ENCODE measurements around the gene ADAT1.
"Not testable (repeated sequence)": the region's sequence is repeated elsewhere in the genome, so short reads cannot be mapped to it uniquely, and the experiment has no call there.

Gene ADAT1

DNA sequence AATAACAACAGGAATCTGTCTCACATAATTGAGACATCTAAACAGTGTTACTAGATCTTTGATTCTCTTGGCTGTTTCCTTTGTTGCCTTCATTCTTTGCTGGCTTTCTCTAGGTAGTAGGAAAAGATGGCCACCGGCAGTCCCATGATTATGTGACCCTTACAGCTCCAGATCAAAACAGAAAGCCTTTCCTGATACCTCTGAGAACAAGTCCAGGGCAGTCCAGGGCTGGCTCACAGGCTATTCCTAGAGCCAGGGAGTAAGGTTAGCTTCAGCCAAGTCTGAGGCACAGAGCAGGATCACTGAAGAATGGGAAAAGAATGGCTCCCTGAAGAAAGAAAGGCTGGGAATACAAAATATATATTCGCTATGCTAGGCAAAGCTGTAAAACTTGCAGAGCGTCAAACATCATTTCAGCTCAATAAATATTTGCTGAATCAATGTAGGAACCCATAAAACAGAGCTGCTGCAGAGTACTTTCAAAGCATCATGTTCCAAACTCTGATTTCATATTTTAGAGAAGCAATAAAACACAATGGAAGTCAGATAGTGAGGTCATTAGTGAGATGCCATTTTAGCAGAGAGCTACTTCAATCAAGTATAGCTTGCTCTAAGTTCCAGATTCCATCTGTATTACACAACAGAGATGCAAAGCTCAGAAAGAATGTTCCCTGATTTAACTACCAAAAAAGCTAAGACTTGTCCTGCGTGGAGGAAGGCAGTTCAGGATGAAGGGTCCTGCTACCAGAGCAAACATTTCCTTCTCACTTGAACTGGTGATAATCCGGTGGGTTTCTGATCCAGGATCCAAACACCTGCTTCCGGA lies 23.4 kb downstream of the ADAT1 start:
- no peak overlapping the region for H3K4me3 Mint-ChIP-seq
- no peak overlapping the region for H3K27ac Mint-ChIP-seq
- peaks cover 66% of the 10 kb centered on the region for H3K36me3 Mint-ChIP-seq (ENCODE audit: low read depth)
- H3K4me1 Mint-ChIP-seq (ENCODE audit: low read depth): peaks cover 10% of the 10 kb centered on the region
- H3K27me3 Mint-ChIP-seq: no peaks in the 10 kb centered on the region
- peaks cover 9% of the 10 kb centered on the region for H3K9me3 Mint-ChIP-seq

DNA sequence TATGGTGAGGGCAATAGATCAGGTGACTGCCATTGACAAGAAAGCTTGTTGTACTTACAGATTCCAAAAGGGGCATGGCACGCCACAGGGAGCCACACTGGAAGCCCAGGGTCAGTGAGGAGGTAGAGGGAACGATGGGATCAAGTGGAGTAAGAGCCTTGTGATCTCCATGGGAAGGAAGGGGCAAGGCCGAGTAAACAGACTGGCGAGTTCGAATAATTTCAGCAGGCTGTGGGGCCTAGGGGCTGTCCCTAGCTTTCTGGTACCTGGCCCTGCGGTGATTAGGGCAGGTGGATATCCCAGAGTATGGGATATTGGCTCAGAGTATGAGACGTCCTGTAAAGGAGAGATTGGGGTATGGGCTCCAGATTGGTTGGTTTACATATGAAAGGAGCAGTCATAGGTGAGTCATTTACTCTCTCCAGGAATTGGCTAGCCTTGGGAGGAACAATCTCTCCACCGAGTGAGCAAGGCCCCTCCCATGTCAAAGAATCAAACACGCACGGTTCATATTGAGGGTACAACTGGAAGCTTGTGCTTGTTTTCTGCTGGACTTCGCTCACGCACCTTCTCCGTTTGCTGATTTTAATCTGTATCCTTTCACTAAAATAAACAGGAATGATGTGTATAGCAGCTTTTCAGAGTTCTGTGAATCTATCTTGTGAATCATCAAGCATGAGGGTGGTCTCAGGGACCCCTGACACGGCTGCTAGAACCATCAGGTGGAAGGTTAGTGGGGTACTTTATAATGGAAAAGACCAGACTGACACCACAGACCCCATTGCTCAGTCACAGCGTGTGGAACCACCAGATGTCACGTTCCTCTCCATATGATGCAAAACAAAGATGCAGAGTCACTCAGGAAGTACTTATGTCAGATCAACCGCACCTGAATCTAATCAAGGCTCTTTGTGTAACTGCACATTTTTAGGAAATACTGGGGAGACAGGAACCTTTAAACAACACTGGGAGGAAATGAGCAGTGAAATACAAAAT lies 29.0 kb downstream of the ADAT1 start:
- H3K27me3 Mint-ChIP-seq: no peaks in the 10 kb centered on the region
- H3K27ac Mint-ChIP-seq: peak overlapping the region; percentile 72
- peak overlapping the region; percentile 3 for H3K4me3 Mint-ChIP-seq
- H3K36me3 Mint-ChIP-seq (ENCODE audit: low read depth): peaks cover 27% of the 10 kb centered on the region
- peaks cover 13% of the 10 kb centered on the region for H3K4me1 Mint-ChIP-seq (ENCODE audit: low read depth)
- H3K9me3 Mint-ChIP-seq: no peaks in the 10 kb centered on the region

DNA sequence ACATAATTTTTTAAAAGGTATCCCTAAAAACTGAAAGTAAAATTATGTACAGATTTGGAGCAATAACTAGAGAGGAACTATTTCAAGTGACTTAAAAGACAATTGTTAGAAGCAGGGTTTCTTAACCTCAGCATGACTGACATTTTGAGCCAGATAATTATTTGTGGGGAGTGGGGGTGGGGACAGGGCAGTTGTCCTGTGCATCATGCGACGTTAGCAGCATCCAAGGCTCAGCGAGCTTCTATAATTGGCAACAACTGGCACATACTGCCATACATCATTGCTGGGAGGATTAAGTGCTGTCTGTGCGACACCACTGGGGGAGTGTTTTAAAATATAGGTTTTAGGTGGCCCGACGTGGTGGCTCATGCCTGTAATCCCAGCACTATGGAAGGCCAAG lies 29.8 kb downstream of the ADAT1 start:
- peaks cover 13% of the 10 kb centered on the region for H3K4me1 Mint-ChIP-seq (ENCODE audit: low read depth)
- no peaks in the 10 kb centered on the region for H3K27me3 Mint-ChIP-seq
- peaks cover 26% of the 10 kb centered on the region for H3K36me3 Mint-ChIP-seq (ENCODE audit: low read depth)
- no peak overlapping the region for H3K27ac Mint-ChIP-seq
- no peaks in the 10 kb centered on the region for H3K9me3 Mint-ChIP-seq
- H3K4me3 Mint-ChIP-seq: no peak overlapping the region

DNA sequence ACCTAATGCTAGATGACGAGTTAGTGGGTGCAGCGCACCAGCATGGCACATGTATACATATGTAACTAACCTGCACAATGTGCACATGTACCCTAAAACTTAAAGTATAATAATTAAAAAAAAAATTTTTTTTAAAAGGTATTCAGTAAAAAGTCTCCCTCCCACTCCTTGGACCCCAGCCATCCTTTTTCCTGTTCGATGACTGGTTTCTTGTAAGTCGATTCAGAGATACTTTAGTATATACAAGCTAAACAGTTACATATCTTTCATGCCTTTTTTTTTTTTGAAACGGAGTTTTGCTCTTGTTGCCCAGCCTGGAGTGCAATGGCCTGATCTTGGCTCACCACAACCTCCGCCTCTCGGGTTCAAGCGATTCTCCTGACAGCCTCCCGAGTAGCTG lies 31.2 kb downstream of the ADAT1 start:
- not testable (repeated sequence) for H3K27ac Mint-ChIP-seq, H3K27me3 Mint-ChIP-seq, H3K4me3 Mint-ChIP-seq, H3K9me3 Mint-ChIP-seq
- peaks cover 13% of the 10 kb centered on the region for H3K4me1 Mint-ChIP-seq (ENCODE audit: low read depth)
- H3K36me3 Mint-ChIP-seq (ENCODE audit: low read depth): peaks cover 14% of the 10 kb centered on the region

DNA sequence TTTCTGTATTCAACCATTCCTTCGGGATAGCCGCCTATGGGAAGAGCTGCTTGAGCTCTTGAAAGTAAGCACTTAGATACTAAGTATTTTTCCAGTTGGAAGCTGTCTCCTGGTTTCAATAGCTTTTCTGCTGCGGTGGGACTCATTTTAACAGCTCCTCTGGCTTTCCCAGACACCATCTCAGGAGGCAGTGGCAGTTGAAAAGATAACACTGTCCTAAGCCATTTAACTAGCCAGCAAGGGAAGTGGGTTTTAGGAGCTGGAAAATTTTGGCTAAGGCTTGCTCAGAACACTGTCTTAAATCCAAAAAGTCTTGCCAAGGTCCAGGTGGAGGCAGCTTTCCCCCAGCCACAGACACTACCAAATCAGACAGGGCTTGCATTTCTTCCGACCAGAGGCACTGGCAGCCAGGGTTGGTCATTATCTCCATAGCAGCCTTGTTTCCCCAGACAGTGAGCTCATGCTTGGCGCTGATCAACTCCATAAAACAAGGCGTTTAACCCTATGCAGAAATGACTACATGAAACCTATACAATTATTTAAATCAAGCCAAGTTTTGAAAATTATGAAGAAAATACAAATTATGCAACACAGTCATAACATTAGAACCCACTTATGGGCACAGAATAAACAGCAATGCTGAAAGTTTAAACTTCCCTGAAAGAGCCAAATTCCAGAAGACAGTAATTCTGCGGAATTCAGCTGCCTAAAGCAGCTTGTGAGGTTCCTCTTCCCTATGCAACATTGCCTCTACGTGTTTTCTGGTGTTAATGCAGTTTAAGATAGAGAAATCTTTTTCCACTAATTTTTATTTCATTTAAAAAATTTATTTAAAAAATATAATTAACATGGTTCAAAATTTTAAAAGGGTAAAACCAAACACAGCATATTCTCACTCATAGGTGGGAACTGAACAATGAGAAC lies 31.9 kb downstream of the ADAT1 start:
- no peaks in the 10 kb centered on the region for H3K27me3 Mint-ChIP-seq
- peaks cover 13% of the 10 kb centered on the region for H3K4me1 Mint-ChIP-seq (ENCODE audit: low read depth)
- no peak overlapping the region for H3K4me3 Mint-ChIP-seq
- peaks cover 11% of the 10 kb centered on the region for H3K36me3 Mint-ChIP-seq (ENCODE audit: low read depth)
- no peaks in the 10 kb centered on the region for H3K9me3 Mint-ChIP-seq
- no peak overlapping the region for H3K27ac Mint-ChIP-seq

DNA sequence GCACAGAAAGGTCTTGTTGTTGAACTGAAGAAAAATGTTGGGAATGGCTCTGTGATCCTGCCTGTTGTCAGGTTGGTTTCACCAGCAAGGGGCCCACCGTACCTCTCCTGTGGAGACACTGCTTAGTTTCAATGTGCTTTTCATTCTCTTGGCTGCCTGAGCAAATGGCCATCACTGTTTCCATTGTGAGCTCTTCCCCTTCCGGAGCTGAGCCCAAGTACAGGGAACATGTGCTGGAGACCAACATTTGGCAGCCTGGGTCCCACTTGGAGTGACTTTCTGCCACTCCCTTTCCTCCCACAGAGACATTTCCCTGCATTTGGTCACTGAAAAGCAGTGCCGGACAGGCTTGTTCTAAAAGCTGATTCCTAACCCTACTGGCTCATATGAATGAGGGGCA lies 33.8 kb downstream of the ADAT1 start:
- no peaks in the 10 kb centered on the region for H3K9me3 Mint-ChIP-seq
- H3K36me3 Mint-ChIP-seq (ENCODE audit: low read depth): peaks cover 5% of the 10 kb centered on the region
- H3K4me1 Mint-ChIP-seq (ENCODE audit: low read depth): peaks cover 13% of the 10 kb centered on the region
- no peak overlapping the region for H3K4me3 Mint-ChIP-seq
- no peak overlapping the region for H3K27ac Mint-ChIP-seq
- no peaks in the 10 kb centered on the region for H3K27me3 Mint-ChIP-seq

DNA sequence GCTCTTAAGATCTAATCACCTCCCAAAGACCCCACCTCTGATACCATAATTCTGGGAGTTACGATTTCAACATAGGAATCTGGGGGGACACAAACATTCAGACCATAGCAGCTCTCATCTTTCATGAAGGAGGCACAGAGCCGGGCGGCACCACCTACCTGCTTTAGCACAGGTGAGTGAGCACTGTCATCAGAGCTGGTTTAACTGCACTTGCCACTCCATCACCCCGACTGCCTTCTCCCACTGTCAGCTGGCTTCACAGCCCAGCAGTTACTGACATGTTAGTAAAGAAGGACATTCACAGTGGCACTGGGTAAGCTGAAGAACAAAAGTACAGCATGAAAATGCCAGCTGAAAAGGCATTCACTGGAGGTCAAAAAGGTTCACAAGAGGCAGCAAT lies 34.4 kb downstream of the ADAT1 start:
- Mint-ChIP-seq H3K9me3 (no peaks in the 10 kb centered on the region), H3K36me3 (ENCODE audit: low read depth) (no peaks in the 10 kb centered on the region), H3K4me1 (ENCODE audit: low read depth) (peaks cover 9% of the 10 kb centered on the region)

DNA sequence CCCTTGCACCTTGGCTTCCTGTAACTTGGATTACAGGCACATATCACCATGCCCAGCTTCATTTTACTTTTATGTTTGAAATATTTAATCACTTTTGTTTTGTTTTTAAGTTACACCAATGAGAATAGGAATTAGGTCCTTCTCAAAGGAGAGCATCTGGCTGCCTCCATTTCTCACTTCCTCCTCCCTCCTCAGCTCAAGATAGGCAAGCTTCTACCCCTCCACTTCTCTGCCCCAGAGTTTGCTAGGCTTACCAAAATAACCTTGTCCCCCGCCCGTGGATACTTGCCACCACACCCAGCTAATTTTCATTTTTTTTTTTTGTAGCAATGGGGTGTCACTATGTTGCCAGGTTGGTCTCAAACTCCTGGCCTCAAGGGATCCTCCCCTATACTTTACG lies 39.0 kb downstream of the ADAT1 start:
- Mint-ChIP-seq H3K27ac (no peak overlapping the region), H3K36me3 (ENCODE audit: low read depth) (peaks cover 11% of the 10 kb centered on the region), H3K27me3 (no peaks in the 10 kb centered on the region), H3K9me3 (no peaks in the 10 kb centered on the region), H3K4me3 (no peak overlapping the region), H3K4me1 (ENCODE audit: low read depth) (peaks cover 16% of the 10 kb centered on the region)

More for the DNA sequence above, 34.4 kb downstream of the ADAT1 start:
- H3K27ac Mint-ChIP-seq: no peak overlapping the region
- H3K27me3 Mint-ChIP-seq: no peaks in the 10 kb centered on the region
- H3K4me3 Mint-ChIP-seq: no peak overlapping the region

DNA sequence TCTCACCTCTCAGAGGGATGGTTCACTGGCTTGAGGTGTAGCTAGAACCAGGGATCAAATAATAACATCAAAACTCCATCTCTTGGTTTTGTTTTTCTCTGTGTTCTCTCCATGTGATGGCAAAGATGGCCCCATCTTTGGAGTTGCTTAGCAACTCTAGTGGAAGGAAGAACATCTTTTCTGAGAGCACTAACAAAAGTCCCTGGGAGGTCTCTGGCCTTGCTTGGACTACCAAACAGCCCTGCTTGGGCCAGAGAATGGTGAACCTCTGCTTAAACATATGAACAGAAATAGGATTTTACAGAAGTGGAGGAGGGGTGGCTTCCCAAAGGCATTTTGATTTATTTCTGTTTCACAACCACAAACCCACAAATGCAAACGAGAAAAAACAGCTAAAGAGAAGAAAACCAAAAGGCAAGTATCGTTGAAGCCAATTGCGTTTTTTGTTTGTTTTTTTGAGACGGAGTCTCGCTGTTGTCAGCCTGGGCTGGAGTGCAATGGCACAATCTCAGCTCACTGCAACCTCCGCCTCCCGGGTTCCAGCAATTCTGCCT lies 43.7 kb downstream of the ADAT1 start:
- Mint-ChIP-seq H3K27ac (no peak overlapping the region), H3K4me3 (no peak overlapping the region)

DNA sequence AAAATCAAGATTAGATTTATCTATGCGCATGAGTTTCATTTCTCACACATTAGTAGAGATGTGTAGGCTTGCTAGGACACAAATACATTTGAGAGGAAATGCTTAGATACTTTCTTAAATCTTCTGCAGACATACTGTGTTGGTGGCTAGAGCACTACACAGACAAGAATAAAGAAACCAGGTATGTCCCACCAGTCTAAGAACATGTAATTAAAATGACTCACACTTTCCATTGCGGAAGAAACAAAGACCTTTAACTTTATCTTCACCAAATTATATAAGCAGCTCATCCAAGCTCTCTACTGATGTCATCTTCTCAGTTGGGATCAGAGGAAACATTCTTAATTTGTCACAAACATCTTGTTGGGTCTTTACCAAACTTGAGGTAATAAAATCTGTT lies 44.4 kb downstream of the ADAT1 start:
- H3K4me1 Mint-ChIP-seq (ENCODE audit: low read depth): peaks cover 28% of the 10 kb centered on the region
- peak overlapping the region; percentile 67 for H3K27ac Mint-ChIP-seq
- peaks cover 48% of the 10 kb centered on the region for H3K36me3 Mint-ChIP-seq (ENCODE audit: low read depth)
- H3K4me3 Mint-ChIP-seq: no peak overlapping the region
- H3K27me3 Mint-ChIP-seq: no peaks in the 10 kb centered on the region
- H3K9me3 Mint-ChIP-seq: no peaks in the 10 kb centered on the region

More for the DNA sequence above, 43.7 kb downstream of the ADAT1 start:
- H3K27me3 Mint-ChIP-seq: no peaks in the 10 kb centered on the region
- H3K4me1 Mint-ChIP-seq (ENCODE audit: low read depth): peaks cover 30% of the 10 kb centered on the region
- H3K9me3 Mint-ChIP-seq: no peaks in the 10 kb centered on the region
- H3K36me3 Mint-ChIP-seq (ENCODE audit: low read depth): peaks cover 43% of the 10 kb centered on the region

DNA sequence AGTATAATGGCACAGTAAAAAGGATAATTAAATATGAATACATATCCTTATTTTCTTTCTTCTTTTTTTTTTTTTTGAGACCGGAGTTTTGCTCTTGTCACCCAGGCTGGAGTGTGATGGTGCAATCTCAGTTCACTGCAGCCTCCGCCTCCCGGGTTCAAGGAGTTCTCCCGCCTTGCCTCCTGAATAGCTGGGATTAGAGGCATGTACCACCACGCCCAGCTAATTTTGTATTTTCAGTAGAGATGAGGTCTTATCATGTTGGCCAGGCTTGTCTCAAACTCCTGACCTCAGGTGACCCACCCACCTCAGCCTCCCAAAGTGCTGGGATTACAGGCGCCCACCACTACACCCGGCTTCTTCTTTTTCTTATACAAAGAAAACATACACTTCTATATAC lies 44.9 kb downstream of the ADAT1 start:
- no peaks in the 10 kb centered on the region for H3K27me3 Mint-ChIP-seq
- H3K36me3 Mint-ChIP-seq (ENCODE audit: low read depth): peaks cover 53% of the 10 kb centered on the region
- H3K4me1 Mint-ChIP-seq (ENCODE audit: low read depth): peaks cover 29% of the 10 kb centered on the region
- peak overlapping the region; percentile 67 for H3K27ac Mint-ChIP-seq
- H3K4me3 Mint-ChIP-seq: no peak overlapping the region
- no peaks in the 10 kb centered on the region for H3K9me3 Mint-ChIP-seq

DNA sequence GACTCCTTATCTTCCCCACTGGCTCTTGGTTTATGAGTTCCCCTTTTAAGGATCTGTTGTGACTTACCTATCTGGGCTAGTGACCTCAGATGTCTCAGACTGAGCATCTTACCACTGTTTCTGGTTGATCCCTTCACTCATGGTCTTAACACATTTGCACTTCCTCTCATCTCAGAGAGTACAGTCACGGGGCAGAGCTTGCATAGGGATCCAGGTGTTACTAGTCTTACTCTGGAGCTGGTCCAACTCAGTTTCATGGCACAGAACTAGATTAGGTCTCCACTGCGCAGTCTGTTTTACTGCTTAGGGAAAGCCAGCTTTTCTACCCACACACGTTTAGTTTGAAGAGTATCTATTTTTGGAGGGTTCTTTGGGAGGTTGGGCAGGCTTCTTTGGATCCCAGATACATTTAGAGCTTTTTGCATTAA lies 46.7 kb downstream of the ADAT1 start:
- H3K4me3 Mint-ChIP-seq: no peak overlapping the region
- H3K27ac Mint-ChIP-seq: peak overlapping the region; percentile 26
- H3K9me3 Mint-ChIP-seq: no peaks in the 10 kb centered on the region
- peaks cover 32% of the 10 kb centered on the region for H3K4me1 Mint-ChIP-seq (ENCODE audit: low read depth)
- H3K27me3 Mint-ChIP-seq: no peaks in the 10 kb centered on the region
- peaks cover 62% of the 10 kb centered on the region for H3K36me3 Mint-ChIP-seq (ENCODE audit: low read depth)

DNA sequence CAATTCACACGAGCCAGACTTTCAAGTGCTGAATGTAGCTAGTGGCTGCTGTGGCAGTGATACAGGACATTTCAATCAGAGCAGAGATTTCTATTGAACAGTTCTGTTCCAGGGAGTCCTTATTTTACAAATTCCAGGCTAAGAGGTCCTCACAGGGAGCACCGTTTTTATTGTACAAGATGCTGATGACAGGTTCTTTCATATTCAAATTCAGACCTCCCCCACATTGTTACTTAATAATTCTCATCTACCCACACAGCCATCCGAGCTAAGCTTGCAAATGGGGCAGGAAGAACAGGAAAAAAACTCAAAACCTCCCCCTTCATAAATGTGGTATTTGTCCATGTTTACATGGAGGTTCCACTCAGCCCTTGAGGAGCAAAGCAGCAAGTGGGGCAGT lies 47.1 kb downstream of the ADAT1 start:
- H3K36me3 Mint-ChIP-seq (ENCODE audit: low read depth): peaks cover 65% of the 10 kb centered on the region
- H3K27ac Mint-ChIP-seq: peak overlapping the region; percentile 26

DNA sequence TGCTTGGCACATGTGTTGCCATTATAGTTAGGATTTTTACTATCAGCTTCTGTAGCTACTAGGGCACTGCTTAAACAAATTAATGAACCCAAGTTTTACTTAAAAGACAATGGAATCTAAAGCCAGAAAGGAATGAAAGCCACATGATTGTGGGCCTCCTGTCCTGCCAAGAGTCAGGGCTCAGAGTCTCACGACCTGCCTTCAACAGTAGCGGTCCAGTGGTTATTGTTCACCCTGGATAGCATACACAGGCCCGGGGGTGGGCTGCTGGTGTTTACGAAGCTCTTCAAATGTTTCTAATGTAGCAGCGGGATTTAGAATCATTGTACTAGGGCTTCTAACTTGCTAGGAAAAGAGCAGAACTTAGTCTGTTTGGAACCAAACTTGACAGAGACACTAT lies 49.1 kb downstream of the ADAT1 start:
- Mint-ChIP-seq H3K27ac (peak overlapping the region; percentile 32), H3K4me1 (ENCODE audit: low read depth) (peaks cover 39% of the 10 kb centered on the region), H3K4me3 (no peak overlapping the region), H3K27me3 (no peaks in the 10 kb centered on the region), H3K36me3 (ENCODE audit: low read depth) (peaks cover 57% of the 10 kb centered on the region), H3K9me3 (no peaks in the 10 kb centered on the region)

More for the DNA sequence above, 47.1 kb downstream of the ADAT1 start:
- Mint-ChIP-seq H3K9me3 (no peaks in the 10 kb centered on the region), H3K4me3 (no peak overlapping the region), H3K4me1 (ENCODE audit: low read depth) (peaks cover 36% of the 10 kb centered on the region), H3K27me3 (no peaks in the 10 kb centered on the region)
